Kidney epithelial cell (primary cell): ENCODE results near the gene KIF17. TPM values are rescaled to one million over a fixed set of nuclear protein-coding genes. Genes with fewer than 3 reads are reported as not detected.

ENCODE experiments used
- DNase-seq: peaks from one replicate; pipeline ENCODE4 v3.0.0-alpha.2; 2010; ENCODE audit warnings: low read depth
- H3K27me3 ChIP-seq: 2 replicates; pipeline ENCODE4 v1.6.0; 2011; ENCODE audit warnings: low read length; ENCODE audit not compliant: control insufficient read depth, insufficient read depth
- H3K36me3 ChIP-seq: 2 replicates; pipeline ENCODE4 v1.5.1; 2011; ENCODE audit warnings: low read length; ENCODE audit not compliant: control insufficient read depth, insufficient read depth
- H3K4me3 ChIP-seq: 2 replicates; pipeline ENCODE4 v1.5.1; 2011; ENCODE audit warnings: low read depth, mild to moderate bottlenecking, control low read depth, low read length
- CTCF ChIP-seq: IDR thresholded peaks from 2 replicates; pipeline ENCODE4 v1.5.1; 2011; ENCODE audit warnings: mild to moderate bottlenecking, moderate library complexity, low read length, control low read depth, inconsistent platforms; ENCODE audit not compliant: insufficient read depth, poor library complexity, severe bottlenecking
- total RNA-seq: library from RNA; depleted of rRNA; stranded (reverse); fragments of >200 nt; gene quantifications from 2 replicates; pipeline ENCODE4 v1.2.3, GENCODE V29; 2015

KIF17 gene
- total RNA-seq, 1 donor from 2014 or later, result 1.3 TPM

GRCh38 chr1:20641975-20642374 lies 75.8 kb downstream of the KIF17 start:
- no peak for TF ChIP-seq CTCF
- Histone ChIP-seq H3K4me3 (no peak overlapping the region), H3K36me3 (peaks cover 3% of the 10 kb centered on the region), H3K27me3 (no peaks in the 10 kb centered on the region)
- no peak for DNase-seq

GRCh38 chr1:20640183-20640597 lies 77.6 kb downstream of the KIF17 start:
- no peak for DNase-seq
- Histone ChIP-seq H3K4me3 (no peak overlapping the region), H3K36me3 (peaks cover 3% of the 10 kb centered on the region), H3K27me3 (no peaks in the 10 kb centered on the region)
- peak; percentile 77 for TF ChIP-seq CTCF

GRCh38 chr1:20636785-20637347 lies 80.9 kb downstream of the KIF17 start:
- no peak for DNase-seq
- H3K4me3 ChIP-seq, result no peak overlapping the region
- no peak for TF ChIP-seq CTCF
- peaks cover 3% of the 10 kb centered on the region for H3K36me3 ChIP-seq
- H3K27me3 ChIP-seq, result no peaks in the 10 kb centered on the region

GRCh38 chr1:20634594-20635084 lies 83.2 kb downstream of the KIF17 start:
- Histone ChIP-seq H3K36me3 (peaks cover 3% of the 10 kb centered on the region), H3K27me3 (no peaks in the 10 kb centered on the region), H3K4me3 (peak overlapping the region; percentile 77)
- DNase-seq, result no peak
- no peak for TF ChIP-seq CTCF

- no peak for DNase-seq
Measured at GRCh38 chr1:20634065-20634593, 83.7 kb downstream of the KIF17 start.

More at GRCh38 chr1:20634065-20634593, 83.7 kb downstream of the KIF17 start:
- H3K36me3 ChIP-seq, result peaks cover under 1% of the 10 kb centered on the region
- no peak for TF ChIP-seq CTCF
- peak overlapping the region; percentile 77 for H3K4me3 ChIP-seq
- H3K27me3 ChIP-seq, result no peaks in the 10 kb centered on the region
